ENCODE results near the gene AP5Z1.

Gene AP5Z1

GRCh38 chr7:4823441-4824119 is 48.2 kb downstream of the AP5Z1 start:
- H3K9me3 Mint-ChIP-seq = no peaks in the 10 kb centered on the region
- H3K4me1 Mint-ChIP-seq = no peaks in the 10 kb centered on the region
- H3K4me3 Mint-ChIP-seq = no peak overlapping the region
- DNase-seq (ENCODE audit: low spot score in 2 of 2) (no peak), ATAC-seq (peak; percentile 22)
- no peak overlapping the region for H3K27ac Mint-ChIP-seq
- no peaks in the 10 kb centered on the region for H3K36me3 Mint-ChIP-seq

GRCh38 chr7:4824120-4824775 is 48.8 kb downstream of the AP5Z1 start:
- Mint-ChIP-seq H3K4me3 (no peak overlapping the region), H3K27ac (no peak overlapping the region)

GRCh38 chr7:4825081-4825480 is 49.7 kb downstream of the AP5Z1 start:
- no peaks in the 10 kb centered on the region for H3K36me3 Mint-ChIP-seq
- H3K4me1 Mint-ChIP-seq = peaks cover 5% of the 10 kb centered on the region
- no peak overlapping the region for H3K27ac Mint-ChIP-seq
- H3K9me3 Mint-ChIP-seq = no peaks in the 10 kb centered on the region
- H3K4me3 Mint-ChIP-seq = no peak overlapping the region
- ATAC-seq = no peak
- no peak for DNase-seq (ENCODE audit: low spot score in 2 of 2)

More at GRCh38 chr7:4824120-4824775, 48.8 kb downstream of the AP5Z1 start:
- Mint-ChIP-seq H3K4me1 (no peaks in the 10 kb centered on the region), H3K36me3 (no peaks in the 10 kb centered on the region), H3K9me3 (no peaks in the 10 kb centered on the region)
- ATAC-seq (peak; percentile 11), DNase-seq (ENCODE audit: low spot score in 2 of 2) (no peak)

GRCh38 chr7:4828720-4829383 is 53.4 kb downstream of the AP5Z1 start:
- no peaks in the 10 kb centered on the region for H3K36me3 Mint-ChIP-seq
- no peaks in the 10 kb centered on the region for H3K9me3 Mint-ChIP-seq
- H3K27ac Mint-ChIP-seq = no peak overlapping the region
- peaks cover 8% of the 10 kb centered on the region for H3K4me1 Mint-ChIP-seq
- ATAC-seq = no peak
- H3K4me3 Mint-ChIP-seq = no peak overlapping the region
- no peak for DNase-seq (ENCODE audit: low spot score in 2 of 2)

GRCh38 chr7:4830176-4830575 is 54.8 kb downstream of the AP5Z1 start:
- Mint-ChIP-seq H3K4me3 (no peak overlapping the region), H3K36me3 (no peaks in the 10 kb centered on the region), H3K27ac (no peak overlapping the region), H3K4me1 (peaks cover 8% of the 10 kb centered on the region), H3K9me3 (no peaks in the 10 kb centered on the region)
- peak; percentile 79 for ATAC-seq
- peak in 1 of 2 donors; percentile 60 for DNase-seq (ENCODE audit: low spot score in 2 of 2)

GRCh38 chr7:4831723-4832495 is 56.5 kb downstream of the AP5Z1 start:
- no peak for ATAC-seq
- Mint-ChIP-seq H3K36me3 (no peaks in the 10 kb centered on the region), H3K9me3 (no peaks in the 10 kb centered on the region), H3K4me3 (no peak overlapping the region), H3K27ac (no peak overlapping the region), H3K4me1 (peaks cover 8% of the 10 kb centered on the region)
- DNase-seq (ENCODE audit: low spot score in 2 of 2) = no peak

- Mint-ChIP-seq H3K27ac (no peak overlapping the region), H3K4me3 (no peak overlapping the region), H3K4me1 (peaks cover 8% of the 10 kb centered on the region), H3K9me3 (no peaks in the 10 kb centered on the region), H3K36me3 (no peaks in the 10 kb centered on the region)
- ATAC-seq = no peak
- no peak for DNase-seq (ENCODE audit: low spot score in 2 of 2)
Observed at GRCh38 chr7:4832711-4833110, 57.3 kb downstream of the AP5Z1 start.

- Mint-ChIP-seq H3K4me3 (no peak overlapping the region), H3K36me3 (no peaks in the 10 kb centered on the region), H3K27ac (no peak overlapping the region), H3K9me3 (no peaks in the 10 kb centered on the region), H3K4me1 (peaks cover 8% of the 10 kb centered on the region)
- ATAC-seq (no peak), DNase-seq (ENCODE audit: low spot score in 2 of 2) (no peak)
Observed at GRCh38 chr7:4833176-4833575, 57.8 kb downstream of the AP5Z1 start.

- no peaks in the 10 kb centered on the region for H3K36me3 Mint-ChIP-seq
- H3K9me3 Mint-ChIP-seq = no peaks in the 10 kb centered on the region
- DNase-seq (ENCODE audit: low spot score in 2 of 2) (no peak), ATAC-seq (no peak)
- H3K27ac Mint-ChIP-seq = no peak overlapping the region
- H3K4me1 Mint-ChIP-seq = peaks cover 8% of the 10 kb centered on the region
- H3K4me3 Mint-ChIP-seq = no peak overlapping the region
Observed at GRCh38 chr7:4833691-4834600, 58.5 kb downstream of the AP5Z1 start.

- H3K27ac Mint-ChIP-seq = no peak overlapping the region
- peaks cover 6% of the 10 kb centered on the region for H3K4me1 Mint-ChIP-seq
- no peaks in the 10 kb centered on the region for H3K9me3 Mint-ChIP-seq
- no peak overlapping the region for H3K4me3 Mint-ChIP-seq
- no peak for ATAC-seq
- no peak for DNase-seq (ENCODE audit: low spot score in 2 of 2)
- no peaks in the 10 kb centered on the region for H3K36me3 Mint-ChIP-seq
Observed at GRCh38 chr7:4834601-4835397, 59.4 kb downstream of the AP5Z1 start.

GRCh38 chr7:4835398-4836205 is 60.2 kb downstream of the AP5Z1 start:
- Mint-ChIP-seq H3K36me3 (no peaks in the 10 kb centered on the region), H3K4me1 (no peaks in the 10 kb centered on the region), H3K9me3 (no peaks in the 10 kb centered on the region), H3K27ac (no peak overlapping the region), H3K4me3 (no peak overlapping the region)
- ATAC-seq (no peak), DNase-seq (ENCODE audit: low spot score in 2 of 2) (no peak)

GRCh38 chr7:4836206-4836661 is 60.8 kb downstream of the AP5Z1 start:
- no peak for DNase-seq (ENCODE audit: low spot score in 2 of 2)
- no peaks in the 10 kb centered on the region for H3K9me3 Mint-ChIP-seq
- no peak overlapping the region for H3K27ac Mint-ChIP-seq
- no peaks in the 10 kb centered on the region for H3K36me3 Mint-ChIP-seq
- no peak for ATAC-seq
- H3K4me3 Mint-ChIP-seq = no peak overlapping the region
- no peaks in the 10 kb centered on the region for H3K4me1 Mint-ChIP-seq

GRCh38 chr7:4837041-4837802 is 61.8 kb downstream of the AP5Z1 start:
- H3K27ac Mint-ChIP-seq = no peak overlapping the region
- ATAC-seq = no peak
- H3K36me3 Mint-ChIP-seq = no peaks in the 10 kb centered on the region
- DNase-seq (ENCODE audit: low spot score in 2 of 2) = no peak
- no peaks in the 10 kb centered on the region for H3K9me3 Mint-ChIP-seq
- no peaks in the 10 kb centered on the region for H3K4me1 Mint-ChIP-seq
- no peak overlapping the region for H3K4me3 Mint-ChIP-seq

All from stimulated activated effector memory CD8-positive, alpha-beta T cell treated with anti-CD3 and anti-CD28 coated beads, Interleukin-12 subunit alpha, Interleukin-12 subunit beta, amount 100 ng/mL, for 72 hours (primary cell).